GM21423 (cell line): ENCODE measurements around the gene PTTG1.

Experiments
- ATAC-seq: cut with Tn5 transposase; IDR thresholded peaks from one replicate; pipeline ENCODE4 v1.9.1; 2021; ENCODE audit warnings: mild to moderate bottlenecking, moderate library complexity; ENCODE audit not compliant: unreplicated experiment

The PTTG1 gene

DNA sequence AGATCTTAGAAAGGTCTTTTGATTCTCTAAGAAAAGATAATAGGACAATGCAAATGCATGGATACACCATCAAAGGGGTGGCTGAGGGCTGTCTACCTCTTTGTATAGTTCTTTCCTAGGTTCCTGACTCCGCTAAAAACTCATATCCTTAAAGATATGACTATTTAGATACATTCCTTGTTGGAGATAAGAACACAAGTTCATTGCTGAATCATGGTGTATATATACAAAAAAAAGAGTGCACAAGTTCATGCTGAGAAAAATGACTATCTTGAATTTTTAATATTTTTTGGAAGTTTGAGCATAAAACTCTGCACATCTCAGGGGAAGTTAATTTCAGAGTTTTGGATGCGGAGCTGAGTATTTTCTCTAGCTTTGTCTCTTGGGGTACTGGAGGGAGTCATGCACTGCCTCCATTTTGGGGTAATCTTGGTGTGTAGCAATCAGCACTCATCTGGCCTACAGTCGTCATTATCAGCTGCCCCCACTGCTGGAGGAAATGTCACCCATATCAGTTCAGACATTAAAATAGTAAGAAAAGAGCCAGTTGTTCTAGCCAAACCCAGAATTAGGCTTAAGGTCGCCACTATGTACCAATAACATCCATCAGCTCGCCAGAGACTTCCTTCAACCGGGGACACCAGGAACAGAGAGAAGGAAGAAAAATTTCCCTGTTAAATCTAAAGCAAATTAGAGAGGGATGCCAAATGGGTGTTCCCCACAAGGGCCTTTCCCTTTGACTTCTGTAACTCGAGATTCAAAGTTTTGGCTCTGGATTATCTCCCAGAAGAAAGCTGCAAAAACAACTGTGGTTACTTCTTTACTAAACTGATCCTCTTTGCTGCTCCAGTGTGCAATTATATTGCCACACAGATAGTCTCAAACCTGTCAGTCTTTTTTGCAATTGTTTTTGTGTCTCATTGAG lies 49.0 kb downstream of the PTTG1 start:
- no peak for ATAC-seq

- no peak for ATAC-seq
Observed at GRCh38 chr5:160471761-160472160, 50.1 kb downstream of the PTTG1 start.

DNA sequence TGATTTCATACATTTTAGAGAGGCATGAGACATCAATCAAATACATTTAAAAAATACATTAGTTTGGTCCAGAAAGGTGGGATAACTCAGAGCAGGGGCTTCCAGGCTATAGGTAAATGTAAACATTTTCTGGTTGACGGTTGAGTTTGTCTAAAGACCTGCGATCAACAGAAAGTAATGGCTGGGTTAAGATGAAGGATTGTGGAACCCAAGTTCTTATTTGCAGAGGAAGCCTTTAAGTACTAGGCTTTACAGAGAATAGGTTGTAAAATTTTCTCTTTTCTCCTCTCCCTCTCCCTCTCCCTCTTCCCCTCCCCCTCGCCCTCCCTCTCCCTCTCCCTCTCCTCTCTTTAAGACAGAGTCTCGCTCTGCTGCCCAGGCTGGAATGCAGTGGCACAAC lies 50.8 kb downstream of the PTTG1 start:
- ATAC-seq: no peak

DNA sequence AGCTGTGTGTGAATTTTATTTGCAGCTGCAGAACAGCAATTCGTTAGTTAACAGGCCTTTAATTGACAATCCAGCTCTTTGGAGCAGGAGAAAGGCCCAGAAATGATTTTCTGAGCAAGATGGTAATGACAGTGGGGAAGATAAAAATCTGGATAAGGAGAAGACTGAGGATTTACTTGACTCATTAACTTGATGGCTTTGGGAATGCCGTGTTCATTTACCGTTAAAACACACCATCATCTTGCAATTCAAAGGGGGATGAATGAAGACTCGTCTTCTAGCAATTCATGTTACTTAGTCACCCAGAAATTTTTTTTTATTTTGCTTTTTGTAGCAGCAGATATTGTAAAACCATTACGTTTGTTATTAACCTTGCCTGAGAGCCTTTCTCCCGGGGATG lies 52.0 kb downstream of the PTTG1 start:
- ATAC-seq: no peak

- no peak for ATAC-seq
Observed at GRCh38 chr5:160474084-160474483, 52.4 kb downstream of the PTTG1 start.

GRCh38 chr5:160475864-160476438 lies 54.3 kb downstream of the PTTG1 start:
- no peak for ATAC-seq

GRCh38 chr5:160477266-160477970 lies 55.8 kb downstream of the PTTG1 start:
- ATAC-seq: no peak

- ATAC-seq: no peak
Observed at GRCh38 chr5:160478163-160478562, 56.5 kb downstream of the PTTG1 start.
